Activated CD8-positive, alpha-beta memory T cell treated with anti-CD3 and anti-CD28 coated beads for 1 hour (primary cell): Measurements from ENCODE around the gene DLGAP1.

Source experiments
- DNase-seq, 2 donors: peaks; one replicate each; pipeline ENCODE4 v3.0.0-alpha.2; 2020; ENCODE audit warnings: low read depth in 1 of 2; ENCODE audit errors: extremely low read depth in 1 of 2

The DLGAP1 gene

GRCh38 chr18:3529077-3529476, 926.0 kb downstream of the DLGAP1 start:
- no peak for DNase-seq

DNA sequence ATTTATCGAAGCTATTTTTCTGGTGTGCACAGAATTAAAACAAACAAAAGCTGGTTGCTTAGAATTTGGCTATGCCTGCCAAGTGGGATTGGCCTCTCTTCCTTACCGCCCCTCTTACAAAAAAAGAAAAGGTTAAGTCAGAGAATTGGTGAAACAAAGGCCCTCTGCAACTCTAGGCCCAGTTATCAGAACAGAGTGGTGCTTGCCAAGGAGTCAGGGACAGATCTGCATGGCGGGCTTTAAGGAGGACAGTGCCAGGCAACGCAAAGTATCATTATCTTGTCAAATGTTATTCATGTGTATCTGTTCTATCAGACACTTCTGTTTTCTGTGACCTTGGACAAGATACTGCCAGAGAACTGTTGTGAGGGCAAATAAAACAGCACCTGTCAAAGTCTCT, 926.9 kb downstream of the DLGAP1 start:
- no peak for DNase-seq

DNA sequence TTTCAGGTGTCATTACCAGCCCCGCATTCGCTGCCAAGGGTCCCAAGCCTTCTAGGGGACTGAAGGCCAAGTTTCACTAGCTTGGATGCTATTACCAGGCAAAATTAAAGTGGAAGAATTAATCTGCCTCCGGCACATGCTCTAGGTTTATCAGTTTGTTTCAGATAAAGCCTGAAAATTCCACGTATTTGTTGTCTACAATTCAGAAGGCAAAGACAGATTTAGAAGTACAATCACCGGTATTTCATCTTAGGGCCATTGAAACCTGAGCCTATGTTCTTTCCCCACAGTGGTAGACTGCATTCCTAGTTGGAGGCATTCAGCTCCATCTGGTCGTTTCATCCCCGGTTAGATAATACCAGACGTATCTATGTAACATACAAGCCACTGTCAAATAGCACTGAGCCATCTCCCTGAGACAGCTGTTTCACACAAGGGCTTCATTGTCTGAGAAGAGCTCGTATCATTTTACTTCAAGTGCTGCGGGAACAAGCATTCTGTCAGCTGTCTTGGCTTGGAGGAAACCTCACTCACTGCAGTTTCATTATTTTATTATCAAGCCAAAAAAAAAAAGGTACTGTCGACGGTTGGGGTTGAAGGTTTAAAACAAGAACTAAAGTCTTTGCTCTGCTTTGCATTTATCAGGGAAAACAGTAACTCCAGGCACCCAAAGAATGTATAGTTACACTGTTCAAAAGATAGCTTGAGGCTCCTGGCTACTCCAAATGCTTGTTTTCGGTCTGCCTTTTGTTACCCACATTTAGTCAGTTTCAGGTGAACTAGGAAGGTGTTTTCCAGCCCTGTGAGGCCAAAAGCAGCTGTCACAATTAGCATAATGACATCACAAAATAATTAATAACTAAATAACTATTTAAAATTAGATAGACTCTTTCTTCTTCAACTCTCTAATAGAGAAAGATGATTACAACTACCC, 928.4 kb downstream of the DLGAP1 start:
- no peak for DNase-seq

GRCh38 chr18:3525870-3526420, 929.2 kb downstream of the DLGAP1 start:
- peak in 1 of 2 donors; percentile 5 for DNase-seq

- no peak for DNase-seq
These were observed 930.4 kb downstream of the DLGAP1 start for GRCh38 chr18:3524706-3525105.

GRCh38 chr18:3520230-3521085, 934.6 kb downstream of the DLGAP1 start:
- no peak for DNase-seq

DNA sequence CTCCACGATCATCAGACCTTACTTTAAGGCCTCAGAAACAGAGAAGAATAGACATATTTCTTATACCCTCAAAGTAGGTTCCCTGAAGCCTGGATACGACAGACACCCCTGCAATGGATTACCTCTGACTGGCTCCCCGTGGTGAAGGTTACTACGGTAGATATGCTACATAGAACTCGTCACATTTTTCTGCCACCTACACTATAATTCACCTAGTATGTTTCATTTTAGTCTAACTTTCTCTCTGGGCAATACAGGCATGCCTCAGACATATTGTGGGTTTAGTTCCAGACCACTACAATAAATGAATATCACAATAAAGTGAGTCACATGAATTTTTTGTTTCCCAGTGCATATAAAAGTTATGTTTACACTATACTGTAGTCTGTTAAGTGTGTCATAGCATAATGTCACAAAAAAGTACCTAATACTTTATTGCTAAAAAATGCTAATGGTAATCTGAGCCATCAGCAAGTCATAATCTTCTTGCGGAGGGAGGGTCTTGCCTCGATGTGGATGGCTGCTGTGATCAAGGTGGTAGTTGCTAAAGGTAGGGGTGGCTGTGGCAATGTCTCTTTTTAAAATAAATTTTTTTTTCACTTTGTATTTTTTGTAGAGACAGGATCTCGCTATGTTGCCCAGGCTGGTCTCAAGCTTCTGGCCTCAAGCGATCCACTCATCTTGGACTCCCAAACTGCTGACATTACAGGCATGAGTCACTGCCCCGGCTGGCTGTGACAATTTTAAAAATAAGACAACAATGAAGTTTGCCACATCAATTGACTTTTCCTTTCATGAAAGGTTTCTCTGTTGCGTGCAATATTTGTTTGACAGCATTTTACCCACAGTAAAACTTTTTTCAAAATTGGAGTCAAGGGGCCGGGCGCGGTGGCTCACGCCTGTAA, 940.5 kb downstream of the DLGAP1 start:
- DNase-seq, result no peak

DNA sequence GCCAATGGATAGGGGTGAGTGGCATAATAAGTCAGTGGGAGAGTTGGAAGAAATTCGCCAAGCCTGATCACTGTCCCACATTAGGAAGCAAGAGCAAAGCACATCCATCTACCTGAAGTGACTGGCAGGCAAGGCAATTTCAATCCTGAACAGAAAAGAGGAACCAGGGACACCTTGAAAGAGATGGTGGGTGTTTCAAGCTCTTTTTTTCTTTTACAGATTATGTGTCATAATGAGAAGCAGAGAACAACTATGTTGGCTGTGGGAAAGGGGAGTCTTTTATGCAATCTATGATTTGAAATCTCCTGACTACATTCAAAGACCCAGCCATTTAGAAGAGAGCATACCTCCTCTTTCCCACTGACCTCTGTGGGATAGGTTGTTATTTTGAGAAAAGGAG, 941.6 kb downstream of the DLGAP1 start:
- no peak for DNase-seq

GRCh38 chr18:3511980-3512379, 943.1 kb downstream of the DLGAP1 start:
- DNase-seq, result no peak

DNA sequence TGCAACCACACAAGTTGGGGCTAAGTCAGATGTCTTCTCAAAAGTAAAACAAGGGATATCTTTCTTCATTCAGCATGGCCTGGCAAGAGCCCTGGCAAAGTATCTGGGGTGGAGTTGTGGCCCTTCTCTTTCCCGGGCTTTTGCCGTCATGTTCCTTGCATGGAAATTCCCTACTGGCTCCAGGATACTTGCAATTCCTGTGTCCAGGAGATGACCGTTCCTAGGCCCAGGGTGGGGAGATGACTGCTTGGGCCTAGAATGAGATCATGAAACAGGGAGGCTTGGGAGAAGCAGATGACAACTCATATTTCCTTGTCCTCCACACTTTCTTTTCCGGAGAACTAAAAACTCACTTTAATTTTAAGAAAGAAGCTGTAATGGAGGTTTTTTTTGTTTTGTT, 944.2 kb downstream of the DLGAP1 start:
- DNase-seq, result no peak

DNA sequence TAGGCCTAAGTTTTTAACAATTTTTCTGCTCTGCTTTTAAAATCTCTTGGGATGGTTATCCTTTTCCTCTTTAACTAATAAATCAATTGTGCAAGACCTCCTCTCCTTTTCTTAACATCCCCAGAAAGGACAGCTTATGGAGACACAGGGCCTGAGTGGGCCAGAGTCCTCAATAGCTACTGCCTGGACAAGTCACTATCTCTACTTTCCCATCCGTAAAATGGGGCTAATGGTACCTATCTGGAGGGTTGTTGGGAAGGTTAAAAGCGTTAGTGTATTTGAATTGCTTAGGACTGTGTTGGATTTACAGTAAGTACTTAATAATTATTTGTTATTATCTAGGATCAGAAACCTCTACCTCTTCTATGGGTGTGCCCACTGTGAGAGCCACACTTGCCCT, 945.1 kb downstream of the DLGAP1 start:
- DNase-seq, result no peak

GRCh38 chr18:3508576-3509549, 946.2 kb downstream of the DLGAP1 start:
- no peak for DNase-seq

DNA sequence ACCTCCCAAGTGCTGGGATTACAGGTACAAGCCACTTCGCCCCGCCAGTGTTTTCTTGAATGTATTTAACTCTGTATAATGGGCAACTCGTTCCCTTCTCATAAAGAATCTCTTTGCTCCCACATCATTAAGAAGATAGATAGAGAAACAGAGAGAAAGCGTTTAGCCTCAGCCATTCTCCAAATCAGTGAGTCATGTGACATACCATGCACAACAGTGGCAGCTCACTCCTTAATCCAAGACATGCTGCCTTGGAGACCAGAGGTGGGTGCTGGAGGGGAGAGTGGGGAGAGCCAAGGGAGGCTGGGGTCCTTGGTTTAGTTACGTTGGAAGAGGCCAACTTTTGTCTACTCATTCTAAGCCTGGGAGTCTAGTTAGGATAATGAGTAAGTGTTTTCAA, 950.5 kb downstream of the DLGAP1 start:
- no peak for DNase-seq

DNA sequence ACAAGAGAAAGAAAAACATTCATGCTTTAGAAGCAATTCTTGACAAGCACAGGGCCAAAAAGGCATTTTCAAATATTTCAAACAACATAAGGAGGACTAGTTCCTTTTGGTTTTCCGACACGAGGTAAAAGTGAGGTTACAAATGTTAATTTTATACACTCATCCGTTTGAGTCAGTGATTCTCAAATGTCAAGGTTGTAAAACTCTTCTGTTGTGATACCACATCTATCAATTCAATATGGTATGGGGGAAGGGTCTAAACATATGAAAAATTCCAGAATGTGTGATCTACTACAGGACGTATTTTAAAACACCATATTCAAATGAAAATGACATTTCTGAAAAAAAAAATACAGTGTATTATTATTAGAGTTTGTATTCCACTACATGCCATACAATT, 952.5 kb downstream of the DLGAP1 start:
- no peak for DNase-seq

- DNase-seq, result no peak
These were observed 955.1 kb downstream of the DLGAP1 start for GRCh38 chr18:3500016-3500415.

DNA sequence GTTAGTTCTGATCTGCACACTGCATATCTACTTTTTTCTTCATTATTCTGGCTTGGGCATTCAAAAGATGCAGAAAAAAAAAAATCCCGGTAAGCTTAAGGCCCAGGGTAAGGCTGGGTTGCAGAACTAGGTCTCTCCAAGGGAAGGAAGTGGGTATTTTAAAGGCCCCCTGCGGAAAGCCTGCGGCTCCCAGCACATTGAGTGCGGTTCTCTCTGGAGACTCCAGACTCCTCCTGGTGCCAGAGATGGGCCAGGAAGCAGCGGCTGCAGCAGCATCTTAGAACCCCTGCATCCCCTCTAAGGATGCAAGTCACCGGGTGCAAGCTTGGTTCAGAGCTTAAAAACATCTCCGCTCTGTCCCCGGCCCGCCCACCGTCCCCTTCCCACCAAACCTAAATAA, 955.6 kb downstream of the DLGAP1 start:
- DNase-seq, result no peak

GRCh38 chr18:3498698-3499471, 956.2 kb downstream of the DLGAP1 start:
- no peak for DNase-seq

DNA sequence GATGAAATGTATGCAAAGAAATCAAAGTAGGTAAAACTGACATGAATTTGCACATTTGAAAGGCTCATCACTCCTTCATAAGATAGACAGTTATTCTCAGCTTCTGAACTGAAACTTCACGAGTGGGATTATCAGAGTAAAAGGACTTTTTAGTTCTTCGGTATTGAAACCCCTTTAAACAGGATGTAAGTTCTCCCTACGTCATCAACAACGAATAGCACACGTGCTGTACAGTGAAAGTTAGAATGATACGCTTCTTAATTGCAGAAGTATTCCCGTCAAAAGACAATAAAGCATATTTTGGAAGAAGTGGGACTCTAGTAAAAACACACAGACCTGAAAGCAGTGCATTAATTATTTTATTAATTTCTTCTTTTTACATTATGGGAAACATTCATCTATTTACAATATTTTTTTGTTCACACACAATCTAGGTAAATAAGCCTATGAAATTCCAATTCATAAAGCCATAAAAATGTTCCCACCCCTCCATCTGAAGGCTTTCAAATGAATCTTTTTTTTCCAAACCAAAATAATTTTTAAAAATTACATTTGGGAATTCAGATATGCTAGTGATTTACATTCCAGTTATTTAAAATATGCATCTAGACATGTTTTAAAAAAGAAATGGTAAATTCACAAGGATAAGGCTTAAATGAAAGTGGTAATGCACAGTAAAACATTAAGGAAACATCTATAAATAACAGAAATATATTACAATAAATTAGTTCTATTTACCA, 959.2 kb downstream of the DLGAP1 start:
- DNase-seq, result no peak
